ENCODE results near the gene CMIP.

DNA sequence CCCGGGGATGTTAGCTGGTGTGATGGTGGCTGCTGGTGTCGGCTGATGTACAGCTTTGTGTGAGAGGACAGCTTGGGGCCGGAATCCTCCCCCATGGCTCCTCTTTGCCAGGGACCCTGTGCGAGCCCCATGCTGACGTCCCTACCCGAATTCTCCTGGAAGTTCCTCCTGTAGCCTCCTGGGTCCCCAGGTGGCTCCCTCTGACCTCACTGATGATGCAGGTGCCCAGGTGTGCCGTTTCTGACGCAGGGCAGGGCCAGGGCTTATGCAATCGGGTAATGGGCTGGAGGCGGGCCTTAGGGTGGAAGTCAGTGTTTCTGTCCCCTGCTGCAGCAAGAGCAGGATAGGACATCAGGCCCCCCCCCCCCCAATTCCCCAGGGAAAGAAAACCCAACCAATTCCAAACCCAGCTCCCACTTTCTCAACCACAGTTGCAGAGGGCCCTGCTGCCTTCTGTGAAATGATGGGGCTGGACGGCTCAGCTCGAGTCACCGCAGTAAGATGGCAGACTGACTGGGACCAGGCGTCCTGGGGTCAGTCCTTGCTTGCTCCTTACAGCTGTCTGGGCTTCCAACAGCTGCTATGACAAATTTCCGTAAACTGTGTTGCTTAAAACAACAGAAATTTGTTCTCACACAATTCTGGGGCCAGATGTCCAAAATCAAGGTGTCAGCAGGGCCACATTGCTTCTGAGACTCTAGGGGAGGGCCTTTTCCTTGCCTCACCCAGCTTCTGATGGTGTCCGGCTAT lies 195.5 kb downstream of the CMIP start:
- no peak for TF ChIP-seq ELF4 (IDR thresholded peaks at IDR 0.05)
- no peak for TF ChIP-seq FOXM1 (IDR thresholded peaks at IDR 0.05; ENCODE audit: borderline replicate concordance)
- TF ChIP-seq LEF1 (IDR thresholded peaks at IDR 0.05; ENCODE audit: borderline replicate concordance) = no peak
- no peak for TF ChIP-seq SUZ12 (IDR thresholded peaks at IDR 0.05)
